Panc1 (cell line): Measurements from ENCODE around the gene DCLK2. TPM values are rescaled to one million over a fixed set of nuclear protein-coding genes. Genes with fewer than 3 reads are reported as not detected.

Source experiments
- ATAC-seq: fragments of 200-7000 bp; cut with Tn5 transposase; 2 replicates; pipeline ENCODE4 v1.9.1; 2020; ENCODE audit warnings: mild to moderate bottlenecking, moderate library complexity
- BruUV-seq: library from RNA; stranded (reverse); fragments of 400-500 nt; replicated peaks from 2 replicates; lab custom pipeline; 2021; lab: Mats Ljungman, UMichigan
- CTCF ChIA-PET: fragments of 300-600 bp; sonication (Branson Sonifier 250); formaldehyde crosslinking; loops from one replicate; lab custom pipeline; 2022; ENCODE audit warnings: antibody characterized with exemption; lab: Charles Lee
- POLR2A ChIA-PET: fragments of 300-600 bp; sonication (Branson Sonifier 250); formaldehyde crosslinking; loops from one replicate; lab custom pipeline; 2022; ENCODE audit warnings: antibody characterized with exemption; lab: Charles Lee
- DNase-seq: peaks from one replicate; pipeline ENCODE4 v3.0.0-alpha.2; 2010; ENCODE audit warnings: low read depth, low spot score
- H3K27ac ChIP-seq: 2 replicates; pipeline ENCODE4 v1.5.1; 2011; ENCODE audit warnings: mild to moderate bottlenecking, low read length, inconsistent platforms
- H3K27me3 ChIP-seq: fragments of 200-500 bp; sonication (Bioruptor generic); 2 replicates; pipeline ENCODE4 v1.6.0; 2014; ENCODE audit warnings: low read length, inconsistent platforms; ENCODE audit not compliant: control insufficient read depth, insufficient read depth
- H3K36me3 ChIP-seq: fragments of 200-500 bp; sonication (Bioruptor generic); 2 replicates; pipeline ENCODE4 v1.5.1; 2014; ENCODE audit warnings: inconsistent platforms, mild to moderate bottlenecking, low read length, moderate library complexity; ENCODE audit not compliant: control insufficient read depth, insufficient read depth
- H3K4me1 ChIP-seq: 2 replicates; pipeline ENCODE4 v1.5.1; 2011; ENCODE audit warnings: inconsistent platforms, mild to moderate bottlenecking, low read length, moderate library complexity; ENCODE audit not compliant: control insufficient read depth, insufficient read depth
- H3K4me3 ChIP-seq, 2 experiments: 2 replicates each; pipeline ENCODE4 v1.5.1; 2011 to 2012; ENCODE audit warnings: low read depth in 2 of 2, low read length in 2 of 2, mild to moderate bottlenecking in 2 of 2, inconsistent platforms in 1 of 2, moderate library complexity in 1 of 2
- H3K9me3 ChIP-seq: fragments of 200-500 bp; sonication (Bioruptor generic); 2 replicates; pipeline ENCODE4 v1.5.1; 2014; ENCODE audit warnings: low read depth, mild to moderate bottlenecking, inconsistent platforms, low read length, moderate library complexity; ENCODE audit not compliant: control insufficient read depth, insufficient read depth
- CTCF ChIP-seq: fragments of 450-650 bp; IDR thresholded peaks from 2 replicates; pipeline ENCODE4 v1.5.1; 2017; ENCODE audit warnings: mild to moderate bottlenecking
- POLR2AphosphoS5 ChIP-seq: IDR thresholded peaks from 2 replicates; pipeline ENCODE4 v1.6.1; 2012; ENCODE audit warnings: mild to moderate bottlenecking, low read depth, low read length, moderate library complexity
- SIN3A ChIP-seq: IDR thresholded peaks from 2 replicates; pipeline ENCODE4 v1.6.1; 2012; ENCODE audit warnings: low read depth, mild to moderate bottlenecking, low read length, moderate library complexity, borderline replicate concordance; ENCODE audit not compliant: insufficient read depth
- TCF7L2 ChIP-seq: IDR thresholded peaks from 2 replicates; pipeline ENCODE4 v1.6.1; 2011; ENCODE audit warnings: mild to moderate bottlenecking, low read depth, low read length, inconsistent platforms
- in situ Hi-C: cut with HindIII; loops from 2 replicates; pipeline ENCODE4 v1.10.0; 2016; ENCODE audit warnings: low sequenced_read_pairs, low pct_unique_long_range_greater_than_20kb
- intact Hi-C: fragments of 100-400 bp; cut with micrococcal nuclease; formaldehyde crosslinking; loops from one replicate; pipeline ENCODE4 v1.10.0; 2022; ENCODE audit not compliant: unreplicated experiment
- total RNA-seq: library from RNA; stranded (reverse); gene quantifications from one replicate; pipeline ENCODE4 v1.2.1, GENCODE V29; 2021; ENCODE audit not compliant: unreplicated experiment
- TF ChIP-seq, protein P1 (sequence below), 2 experiments: IDR thresholded peaks; 2 replicates each; pipeline ENCODE4 v1.6.1; 2011 to 2012; ENCODE audit warnings: low read depth in 2 of 2, control low read depth in 1 of 2, low read length in 1 of 2, mild to moderate bottlenecking in 1 of 2, moderate library complexity in 1 of 2; ENCODE audit not compliant: insufficient read depth in 1 of 2

DCLK2 gene
- total RNA-seq, 1 experiment from 2014 or later: 9.5 TPM

DNA sequence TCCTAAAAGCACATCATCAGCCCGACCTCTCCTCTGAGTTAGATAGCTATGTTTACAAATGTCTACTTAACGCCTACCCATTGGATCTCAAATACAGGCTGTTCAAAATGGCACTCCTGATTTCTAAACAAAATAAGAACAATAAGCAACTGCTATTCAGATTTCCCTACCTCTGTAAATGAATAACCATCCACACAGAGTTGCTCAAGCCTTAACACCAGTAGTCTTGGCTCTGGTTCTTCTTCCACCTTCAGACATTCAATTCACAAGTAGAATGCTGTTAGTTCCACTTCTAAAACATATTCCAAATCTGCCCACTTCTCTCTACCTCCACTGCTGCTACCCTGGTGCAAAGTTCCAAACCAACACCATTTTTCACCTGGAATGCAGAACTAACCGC, 27.1 kb upstream of the DCLK2 start:
- intact Hi-C loops: no loop called here
- no peaks in the 10 kb centered on the region for H3K36me3 ChIP-seq
- ChIA-PET CTCF (no interaction called here), POLR2A (no interaction called here)
- H3K9me3 ChIP-seq: no peaks in the 10 kb centered on the region; the same call in 1 of the 2 replicates
- BruUV-seq: no TSS peak
- H3K4me1 ChIP-seq: no peaks in the 10 kb centered on the region
- H3K4me3 ChIP-seq: no peak overlapping the region
- DNase-seq (no peak), ATAC-seq (no peak)
- in situ Hi-C loops: no loop called here
- no peaks in the 10 kb centered on the region for H3K27me3 ChIP-seq
- no peak overlapping the region for H3K27ac ChIP-seq
- no peak for TF ChIP-seq SIN3A
- TF ChIP-seq, protein P1, sequence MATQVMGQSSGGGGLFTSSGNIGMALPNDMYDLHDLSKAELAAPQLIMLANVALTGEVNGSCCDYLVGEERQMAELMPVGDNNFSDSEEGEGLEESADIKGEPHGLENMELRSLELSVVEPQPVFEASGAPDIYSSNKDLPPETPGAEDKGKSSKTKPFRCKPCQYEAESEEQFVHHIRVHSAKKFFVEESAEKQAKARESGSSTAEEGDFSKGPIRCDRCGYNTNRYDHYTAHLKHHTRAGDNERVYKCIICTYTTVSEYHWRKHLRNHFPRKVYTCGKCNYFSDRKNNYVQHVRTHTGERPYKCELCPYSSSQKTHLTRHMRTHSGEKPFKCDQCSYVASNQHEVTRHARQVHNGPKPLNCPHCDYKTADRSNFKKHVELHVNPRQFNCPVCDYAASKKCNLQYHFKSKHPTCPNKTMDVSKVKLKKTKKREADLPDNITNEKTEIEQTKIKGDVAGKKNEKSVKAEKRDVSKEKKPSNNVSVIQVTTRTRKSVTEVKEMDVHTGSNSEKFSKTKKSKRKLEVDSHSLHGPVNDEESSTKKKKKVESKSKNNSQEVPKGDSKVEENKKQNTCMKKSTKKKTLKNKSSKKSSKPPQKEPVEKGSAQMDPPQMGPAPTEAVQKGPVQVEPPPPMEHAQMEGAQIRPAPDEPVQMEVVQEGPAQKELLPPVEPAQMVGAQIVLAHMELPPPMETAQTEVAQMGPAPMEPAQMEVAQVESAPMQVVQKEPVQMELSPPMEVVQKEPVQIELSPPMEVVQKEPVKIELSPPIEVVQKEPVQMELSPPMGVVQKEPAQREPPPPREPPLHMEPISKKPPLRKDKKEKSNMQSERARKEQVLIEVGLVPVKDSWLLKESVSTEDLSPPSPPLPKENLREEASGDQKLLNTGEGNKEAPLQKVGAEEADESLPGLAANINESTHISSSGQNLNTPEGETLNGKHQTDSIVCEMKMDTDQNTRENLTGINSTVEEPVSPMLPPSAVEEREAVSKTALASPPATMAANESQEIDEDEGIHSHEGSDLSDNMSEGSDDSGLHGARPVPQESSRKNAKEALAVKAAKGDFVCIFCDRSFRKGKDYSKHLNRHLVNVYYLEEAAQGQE (IDR thresholded peaks at IDR 0.05; ENCODE audit: insufficient read depth in 1 of 2, low read depth in 2 of 2, low read length in 1 of 2): no peak
- no peak for TF ChIP-seq CTCF
- TF ChIP-seq TCF7L2: no peak

- ATAC-seq (no peak), DNase-seq (no peak)
- intact Hi-C loops: no loop called here
- Histone ChIP-seq H3K36me3 (no peaks in the 10 kb centered on the region), H3K27me3 (no peaks in the 10 kb centered on the region), H3K4me3 (no peak overlapping the region), H3K9me3 (no peaks in the 10 kb centered on the region; the same call in 1 of the 2 replicates), H3K4me1 (no peaks in the 10 kb centered on the region), H3K27ac (no peak overlapping the region)
- in situ Hi-C loops: no loop called here
- CTCF ChIA-PET: no interaction called here
- TF ChIP-seq SIN3A (no peak), POLR2AphosphoS5 (no peak), CTCF (no peak), TCF7L2 (no peak)
- TF ChIP-seq, protein P1 (IDR thresholded peaks at IDR 0.05; ENCODE audit: insufficient read depth in 1 of 2, low read depth in 2 of 2, low read length in 1 of 2): no peak
- BruUV-seq: no TSS peak
- POLR2A ChIA-PET: no interaction called here
These were observed 22.8 kb upstream of the DCLK2 start for GRCh38 chr4:150055467-150055866.
